D721Med (cell line): ENCODE data around the gene CHRM2.

Experiments
- DNase-seq: peaks from one replicate; pipeline ENCODE4 v3.0.0; 2011; ENCODE audit warnings: low spot score; ENCODE audit not compliant: insufficient read length
- FAIRE-seq: peaks from 2 replicates; lab custom pipeline; 2011; peaks lifted over from hg19 to GRCh38; lab: Jason Lieb, UNC
- CTCF ChIP-seq: IDR thresholded peaks from 2 replicates; pipeline ENCODE4 v1.5.1; 2012; ENCODE audit warnings: mild to moderate bottlenecking, control low read depth; ENCODE audit not compliant: insufficient read depth; ENCODE audit errors: missing control alignments

Gene CHRM2

GRCh38 chr7:136938476-136938875 is 70.0 kb downstream of the CHRM2 start:
- FAIRE-seq = no peak
- no peak for DNase-seq
- TF ChIP-seq CTCF = no peak

- DNase-seq (no peak), FAIRE-seq (no peak)
- no peak for TF ChIP-seq CTCF
These were observed 71.7 kb downstream of the CHRM2 start for GRCh38 chr7:136940122-136940521.

- FAIRE-seq (no peak), DNase-seq (no peak)
- no peak for TF ChIP-seq CTCF
These were observed 72.5 kb downstream of the CHRM2 start for GRCh38 chr7:136940917-136941316.

GRCh38 chr7:136941816-136942215 is 73.4 kb downstream of the CHRM2 start:
- FAIRE-seq (no peak), DNase-seq (no peak)
- no peak for TF ChIP-seq CTCF

GRCh38 chr7:136942401-136942800 is 73.9 kb downstream of the CHRM2 start:
- FAIRE-seq (no peak), DNase-seq (no peak)
- no peak for TF ChIP-seq CTCF

GRCh38 chr7:136942994-136943393 is 74.5 kb downstream of the CHRM2 start:
- no peak for TF ChIP-seq CTCF
- FAIRE-seq (no peak), DNase-seq (no peak)

- DNase-seq = no peak
- no peak for TF ChIP-seq CTCF
- FAIRE-seq = no peak
These were observed 78.9 kb downstream of the CHRM2 start for GRCh38 chr7:136947347-136947746.
